HepG2 (cell line): ENCODE measurements around the gene KCTD1. TPM values are rescaled to one million over a fixed set of nuclear protein-coding genes. Genes with fewer than 3 reads are reported as not detected.

ENCODE experiments used
- CEBPZ ChIP-seq: IDR thresholded peaks from 2 replicates; pipeline ENCODE4 v1.6.1; 2012; ENCODE audit warnings: low read length, improper control_type of control experiment
- CERS6 ChIP-seq: sonication (generic); formaldehyde crosslinking; IDR thresholded peaks from 2 replicates; pipeline ENCODE4 v1.5.0; 2020; ENCODE audit warnings: missing genetic modification reagents
- KDM1A ChIP-seq: IDR thresholded peaks from 2 replicates; pipeline ENCODE4 v1.6.1; 2016; ENCODE audit warnings: missing compliant biosample characterization
- ZNF646 ChIP-seq: sonication (generic); formaldehyde crosslinking; IDR thresholded peaks from 2 replicates; pipeline ENCODE4 v1.9.0; 2021; ENCODE audit warnings: mild to moderate bottlenecking, missing genetic modification reagents
- polyA plus RNA-seq, 8 experiments: library from polyadenylated mRNA; depleted of rRNA in 3 of 8; stranded (reverse) in 7 of 8; unstranded in 1 of 8; fragments of >200 nt; fragmentation: Illumina TruSeq in 4 of 8; extraction: Trizol in 4 of 8; gene quantifications; 2 replicates each; pipeline versions ENCODE4 v1.2.1 to v1.2.3, GENCODE V29; 2011 to 2016; ENCODE audit warnings: low read depth in 4 of 8, missing spikeins in 1 of 8, mixed read lengths in 1 of 8; ENCODE audit not compliant: insufficient read depth in 1 of 8
- total RNA-seq, 5 experiments: library from RNA; depleted of rRNA; stranded (reverse); fragments of >200 nt; fragmentation: Illumina TruSeq; extraction: Trizol; gene quantifications; 2 replicates each; pipeline ENCODE4 v1.2.3, GENCODE V29; 2016; ENCODE audit warnings: low read depth in 1 of 5

KCTD1 gene
- total and polyA plus RNA-seq, 2 of the 13 experiments (the other 11 are each of a cell fraction or from before 2014, with no cell fraction given): 2.7 to 6.8 TPM

GRCh38 chr18:26458526-26459232 lies 89.7 kb downstream of the KCTD1 start (continued):
- TF ChIP-seq ZNF646 (CRISPR knock-in tag): no peak
- TF ChIP-seq KDM1A (CRISPR knock-in tag): no peak
- TF ChIP-seq CERS6: no peak
- no peak for TF ChIP-seq CEBPZ
